ENCODE results near the gene FOXF2.

The FOXF2 gene

DNA sequence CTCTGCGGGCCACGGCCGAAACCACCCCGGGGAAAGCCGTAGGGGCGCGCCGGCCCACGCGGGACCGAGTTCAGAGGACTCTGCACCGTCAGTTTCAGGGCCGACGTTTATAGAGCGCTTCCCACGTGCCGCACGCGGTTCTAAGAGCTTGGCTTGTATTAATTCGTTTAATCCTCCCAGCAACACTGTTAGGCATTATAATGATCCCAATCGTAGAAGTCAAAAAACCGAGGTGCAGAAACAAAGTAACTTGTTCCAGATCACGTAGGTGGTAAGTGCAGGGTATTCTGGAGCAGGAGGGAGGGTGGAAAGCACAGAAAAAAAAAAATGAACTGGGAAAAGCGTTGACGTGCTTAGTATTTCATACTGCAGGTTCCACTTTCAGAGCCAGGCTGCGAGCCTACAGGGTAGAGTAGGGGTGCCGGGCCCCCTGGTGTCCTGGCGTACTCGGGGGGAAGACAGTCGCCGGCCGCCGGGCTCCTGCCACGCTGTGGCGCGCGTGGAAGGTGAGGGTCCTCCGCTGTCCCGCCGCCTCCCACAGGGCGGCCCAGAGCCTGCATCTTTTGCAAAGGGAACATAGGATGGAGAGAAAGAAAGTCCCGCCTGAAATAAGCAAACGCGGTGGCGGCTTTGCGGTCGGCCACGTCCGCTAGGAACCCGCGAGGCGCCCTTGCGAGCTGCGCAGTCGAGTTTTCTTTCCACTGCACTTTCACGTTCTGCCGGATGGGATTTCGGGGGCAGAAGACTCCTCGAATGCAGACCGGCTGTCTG lies 10.2 kb upstream of the FOXF2 start:
- DNase-seq: no peak

DNA sequence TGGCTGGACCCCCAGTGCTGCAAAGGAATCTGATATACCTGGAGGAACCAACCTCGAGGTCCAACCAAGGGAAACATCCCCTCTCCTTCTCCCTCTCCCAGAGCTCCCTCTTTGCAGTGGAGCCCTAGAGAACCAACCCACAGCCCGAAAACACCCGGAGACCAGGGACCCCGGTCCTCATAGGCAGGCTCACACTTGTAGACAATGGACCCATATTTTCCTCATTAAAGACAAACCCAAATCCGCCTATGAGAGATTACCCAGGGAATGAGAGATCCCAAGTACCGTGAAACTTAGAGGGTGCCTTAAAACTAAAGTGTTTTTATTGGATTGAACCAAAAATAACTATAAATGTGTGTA lies 9.6 kb upstream of the FOXF2 start:
- no peak for DNase-seq

DNA sequence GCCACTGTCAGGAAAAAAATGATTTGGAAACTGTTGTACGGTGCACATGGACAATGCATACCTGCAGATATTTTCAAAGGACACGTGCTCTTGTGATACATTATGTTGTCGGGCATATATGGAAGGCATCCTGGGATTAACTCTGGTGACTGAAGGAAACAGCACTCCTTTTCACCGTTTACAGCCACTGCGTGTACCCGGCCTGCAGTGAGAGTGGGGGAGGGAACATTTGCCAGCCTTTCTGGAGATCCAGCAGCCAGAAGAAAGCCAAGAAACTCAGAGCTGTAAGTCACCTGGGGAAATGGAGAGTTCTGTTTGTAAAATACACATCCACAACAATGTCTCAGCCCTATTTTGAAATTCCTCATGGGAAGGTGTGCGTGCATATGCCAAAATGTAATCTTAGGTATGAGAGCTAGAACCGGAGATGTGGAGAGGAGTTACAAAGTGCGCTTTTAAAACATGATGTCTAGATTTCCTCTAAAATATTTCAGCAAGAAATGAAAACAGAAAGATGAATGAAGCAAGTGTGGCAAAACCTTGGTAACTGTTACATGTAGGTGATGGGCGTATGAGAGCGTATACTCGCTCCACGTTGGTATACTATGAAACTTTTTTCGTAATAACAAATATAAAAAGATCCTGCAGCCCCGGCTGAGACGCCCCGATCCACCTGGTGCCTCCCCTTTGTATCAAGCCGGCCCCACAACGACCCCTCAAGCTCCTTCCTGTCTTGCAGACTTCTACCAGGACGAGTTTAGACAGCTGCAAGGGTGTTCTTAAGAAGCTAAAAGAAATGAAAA lies 8.6 kb upstream of the FOXF2 start:
- DNase-seq: no peak

DNA sequence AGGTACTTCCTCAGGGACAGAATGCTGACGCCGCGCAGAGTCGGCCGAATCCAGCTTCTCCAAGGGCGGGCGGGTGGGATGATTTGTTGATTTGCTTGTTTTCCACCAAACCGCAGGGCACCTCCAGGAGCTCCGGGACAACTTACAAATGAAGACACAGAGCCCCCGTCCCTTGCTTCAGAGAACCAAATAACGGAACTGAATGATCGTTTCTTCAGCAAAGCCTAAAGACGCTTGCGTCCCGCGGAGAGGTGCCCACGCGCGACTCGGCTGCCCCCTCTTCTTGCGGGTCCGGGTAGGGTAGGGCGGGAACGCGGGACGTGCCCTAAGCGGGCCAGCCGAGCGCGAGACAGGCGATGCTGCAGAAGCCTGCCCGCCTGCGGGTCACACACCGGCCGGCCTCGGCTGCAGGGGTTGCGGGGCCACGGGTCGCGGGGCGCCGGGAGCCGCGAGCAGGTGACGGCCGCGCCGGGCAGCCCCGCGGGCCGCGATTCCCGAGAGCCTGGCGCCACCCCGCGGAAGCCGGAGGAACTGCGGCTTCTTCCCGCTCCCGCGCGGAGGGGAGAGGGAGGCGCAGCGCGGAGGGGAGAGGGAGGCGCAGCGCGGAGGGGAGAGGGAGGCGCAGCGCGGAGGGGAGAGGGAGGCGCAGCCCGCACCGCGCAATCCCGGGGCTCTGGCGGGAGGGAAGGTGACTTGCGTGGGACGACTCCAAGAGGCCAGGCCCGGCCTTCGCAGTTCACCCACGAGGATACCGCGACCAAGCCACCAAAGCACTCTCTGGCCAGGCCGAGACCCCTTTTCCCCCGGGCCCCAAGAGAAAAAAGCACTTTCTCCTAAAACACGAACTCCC lies 7.7 kb upstream of the FOXF2 start:
- DNase-seq: no peak

DNA sequence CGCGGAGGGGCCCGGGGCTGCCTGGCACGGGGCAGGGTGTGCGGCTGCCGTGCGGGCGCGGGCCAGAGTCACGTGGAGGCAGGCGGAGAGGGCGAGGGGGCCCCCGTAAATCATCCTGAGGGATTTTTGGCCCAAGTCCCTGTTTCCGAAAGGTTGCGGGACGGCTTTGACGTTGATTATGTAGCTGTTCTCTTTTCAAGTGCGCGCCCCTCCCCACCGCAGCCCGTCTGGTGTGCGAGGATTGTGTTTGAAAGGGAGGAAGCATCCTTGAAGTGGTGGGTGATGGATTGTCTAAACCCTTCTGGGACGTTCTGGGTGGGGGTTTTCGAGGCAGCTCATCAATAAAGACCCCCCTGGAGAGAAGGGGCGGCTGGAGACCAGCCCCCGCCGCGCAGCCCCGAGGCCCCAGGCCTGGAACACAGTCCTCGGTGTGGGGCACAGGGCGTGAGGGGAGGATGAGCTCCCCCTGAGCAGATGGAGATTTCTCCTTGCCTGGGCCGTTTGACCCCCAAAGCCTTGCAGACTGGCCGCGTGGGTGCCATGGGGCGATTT lies 7.0 kb upstream of the FOXF2 start:
- no peak for DNase-seq

DNA sequence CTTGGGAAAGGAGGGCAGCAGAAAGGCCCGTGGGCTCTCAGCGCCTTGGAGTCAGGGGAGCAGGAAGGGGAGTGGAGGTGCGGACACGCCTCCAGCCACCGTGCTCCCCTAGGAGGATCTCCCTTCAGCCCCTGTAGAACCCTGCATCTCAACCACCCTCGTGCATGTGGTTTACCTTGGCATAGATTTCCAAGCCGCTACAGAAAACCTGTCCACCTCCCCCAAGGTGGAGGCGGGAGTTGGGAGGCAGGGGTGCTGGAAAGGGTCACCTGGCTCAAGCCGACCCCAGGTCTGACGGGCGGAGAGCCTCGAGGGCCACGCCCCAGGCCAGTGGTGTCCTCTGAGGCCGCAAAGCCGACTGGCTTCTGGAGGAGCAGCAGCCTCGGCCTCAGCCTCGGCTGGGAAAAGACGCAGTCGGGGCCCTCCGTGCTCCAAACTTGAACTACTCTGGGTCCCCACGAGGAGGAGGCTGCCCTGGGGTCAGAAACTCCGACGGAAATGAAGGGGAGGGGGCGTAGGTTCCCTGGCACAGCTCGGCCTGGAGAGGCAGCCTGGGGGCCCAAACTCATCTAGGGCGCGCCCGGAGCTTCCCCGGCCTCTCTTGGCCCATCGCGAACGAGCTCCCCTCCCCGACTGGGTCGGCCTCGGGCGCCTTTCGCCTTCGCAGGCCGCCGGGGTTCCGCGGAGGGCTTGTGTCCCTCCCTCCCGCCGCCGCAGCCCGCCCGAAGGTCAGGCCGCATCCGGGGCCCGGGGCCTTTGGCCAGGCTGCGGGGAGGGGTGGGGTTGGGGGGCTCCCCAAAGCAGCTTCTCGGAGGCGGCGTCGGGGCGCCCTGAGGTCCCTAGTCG lies 6.3 kb upstream of the FOXF2 start:
- no peak for DNase-seq

DNA sequence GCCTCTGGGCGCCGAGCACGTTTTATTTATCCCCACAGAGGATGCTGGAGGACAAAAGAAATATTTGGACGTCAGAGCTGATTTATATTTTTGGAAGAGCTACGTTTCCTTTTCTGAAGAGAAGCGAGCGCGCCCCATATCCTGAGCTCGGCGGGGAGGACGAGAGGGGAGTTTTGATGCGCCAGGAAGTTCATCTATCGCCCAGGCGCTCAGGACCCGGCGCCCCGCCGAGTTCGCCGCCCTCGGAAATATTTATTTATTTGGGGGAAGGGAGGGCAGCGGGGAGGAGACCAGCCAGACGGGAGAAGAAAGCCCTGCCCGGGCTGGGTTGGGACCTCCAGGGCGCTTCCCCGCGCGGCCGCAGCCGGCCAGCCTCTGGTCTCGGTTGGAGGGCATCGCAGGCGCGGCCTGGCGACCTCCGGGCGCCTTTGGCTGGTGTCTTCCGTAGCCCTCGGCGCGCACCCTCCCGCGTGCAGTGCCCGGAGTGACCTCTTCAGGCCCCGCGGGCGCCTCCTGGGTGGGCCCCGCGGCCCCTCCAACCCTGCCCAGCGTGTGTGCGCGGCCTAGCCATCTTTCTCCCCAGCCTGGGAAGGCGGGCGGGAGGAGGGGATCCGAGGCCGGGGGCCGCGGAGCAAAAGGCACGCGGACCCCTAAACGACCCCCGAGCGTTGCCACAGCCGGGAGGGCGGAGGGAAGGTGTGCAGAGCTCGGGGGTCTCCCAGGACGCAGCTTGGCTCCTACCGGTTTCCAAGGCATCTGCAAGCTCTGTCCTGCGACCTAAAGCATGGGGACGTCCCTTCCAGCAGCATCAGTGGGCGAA lies 5.4 kb upstream of the FOXF2 start:
- DNase-seq: no peak

DNA sequence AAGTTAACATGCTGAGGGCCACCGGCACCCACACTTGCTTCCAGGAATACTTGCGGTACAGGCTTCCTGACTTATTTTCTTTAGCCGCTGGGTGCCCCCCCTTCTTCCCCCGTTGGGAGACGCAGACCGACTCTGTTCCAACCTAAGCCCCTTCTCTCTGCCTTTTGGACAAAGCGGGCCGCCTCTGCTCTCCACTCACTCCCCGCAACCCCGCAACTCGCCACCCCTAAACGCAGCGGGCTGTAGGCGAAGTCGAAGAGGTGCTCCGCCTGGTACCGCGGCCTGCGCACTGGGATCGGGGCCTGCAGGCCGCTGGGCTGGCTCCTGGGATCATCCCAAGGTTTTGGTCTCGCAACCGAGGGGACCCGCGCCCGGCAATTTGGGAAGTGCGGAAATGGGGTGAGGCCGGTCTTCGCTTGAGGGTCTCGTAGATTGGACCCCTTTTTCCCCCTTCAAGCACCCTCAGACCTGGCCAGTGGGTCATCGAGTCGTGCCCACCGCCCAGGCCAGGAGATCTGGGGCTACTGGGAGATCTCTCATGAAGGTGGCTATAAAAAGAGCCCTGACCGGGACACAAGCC lies 4.7 kb upstream of the FOXF2 start:
- no peak for DNase-seq

DNA sequence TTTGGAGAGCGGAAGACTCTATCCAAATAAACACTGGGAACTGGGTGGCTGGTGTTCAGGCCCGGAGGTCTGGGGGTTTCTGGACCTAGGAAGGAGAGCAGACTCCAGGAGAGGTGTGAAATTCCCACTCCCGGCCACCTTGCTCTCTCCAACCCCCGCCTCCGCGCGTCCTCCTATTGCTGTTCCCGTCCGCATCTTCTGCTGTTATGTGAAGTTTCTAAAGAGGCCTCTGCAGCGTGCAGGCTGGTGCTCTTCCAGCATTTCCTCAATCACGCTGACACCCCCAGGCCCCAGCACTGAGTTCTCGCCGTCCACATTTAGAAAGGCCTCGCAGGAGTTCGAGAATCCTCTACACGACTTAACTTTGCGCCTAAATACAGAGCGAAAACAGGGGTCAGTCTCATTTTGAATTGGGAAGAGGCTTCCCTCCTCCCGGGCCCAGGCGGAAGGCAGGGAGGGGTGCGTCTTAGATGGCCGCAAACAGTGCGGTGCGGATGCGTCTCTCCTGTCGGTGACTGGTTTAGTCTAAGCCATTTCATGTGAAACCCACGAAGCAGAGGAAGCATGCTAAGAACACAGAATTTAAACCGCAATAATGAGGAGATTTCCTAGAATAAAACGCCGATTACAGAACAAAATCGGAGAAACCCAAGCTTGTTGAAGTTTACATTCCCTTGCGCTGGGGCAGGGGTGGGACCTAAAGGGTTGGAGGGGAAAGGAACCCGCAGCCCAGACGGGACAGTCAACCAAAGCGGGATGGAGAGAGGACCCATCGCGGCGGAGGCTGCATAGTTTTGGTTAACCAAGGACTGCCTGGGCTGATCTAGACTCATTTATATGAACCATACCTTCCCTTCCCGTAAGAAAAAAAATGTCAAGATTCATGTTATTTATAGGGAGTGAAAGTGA lies 4.0 kb upstream of the FOXF2 start:
- no peak for DNase-seq

DNA sequence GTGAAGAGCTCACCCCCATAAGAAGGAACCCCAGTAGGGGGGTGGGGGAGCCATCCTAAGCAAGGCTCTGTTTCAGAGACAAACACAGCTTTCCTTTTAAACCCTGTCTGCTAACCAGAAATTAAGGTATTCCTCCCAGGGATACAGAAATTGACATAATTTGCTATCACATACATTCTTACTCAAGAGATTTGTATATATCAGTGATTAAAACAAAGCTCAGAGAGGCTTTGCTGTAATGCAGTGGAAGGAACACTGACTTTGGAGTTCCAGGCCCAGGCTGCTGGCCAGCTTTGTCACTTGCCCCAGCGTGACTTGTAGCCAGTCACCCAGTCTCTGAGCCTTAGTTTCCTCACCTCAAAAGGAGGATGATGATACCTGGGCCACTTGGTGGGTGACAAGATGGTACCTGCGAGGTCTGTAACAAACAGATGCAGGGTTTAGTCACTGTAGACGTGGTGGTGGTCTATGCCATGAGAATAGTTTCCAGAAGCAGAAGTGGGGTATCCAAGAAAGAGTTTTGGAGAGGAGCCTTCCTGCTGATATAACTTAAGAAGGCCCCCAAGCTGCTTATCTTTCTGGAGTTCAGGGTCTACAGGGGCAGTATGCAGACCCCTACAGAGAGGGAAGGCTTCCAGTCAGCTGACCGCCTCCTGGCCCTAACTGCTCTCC lies 3.2 kb upstream of the FOXF2 start:
- DNase-seq: no peak

DNA sequence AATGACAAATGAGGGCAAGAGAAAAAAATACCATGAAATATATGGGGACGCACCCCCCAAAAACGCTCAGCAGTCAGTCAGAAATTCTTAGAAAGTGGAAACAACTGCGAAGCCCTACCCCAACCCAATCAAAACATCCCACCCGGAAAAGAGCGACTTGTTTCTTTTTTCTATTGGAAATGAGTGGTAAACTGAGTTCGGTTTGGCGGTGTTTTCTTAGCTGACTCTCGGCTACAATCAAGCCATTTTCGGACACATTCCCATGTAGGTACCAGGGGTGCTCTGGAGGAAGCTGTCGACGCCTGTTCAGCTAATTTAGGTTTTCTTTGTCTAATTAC lies 1.9 kb upstream of the FOXF2 start:
- DNase-seq: no peak

DNA sequence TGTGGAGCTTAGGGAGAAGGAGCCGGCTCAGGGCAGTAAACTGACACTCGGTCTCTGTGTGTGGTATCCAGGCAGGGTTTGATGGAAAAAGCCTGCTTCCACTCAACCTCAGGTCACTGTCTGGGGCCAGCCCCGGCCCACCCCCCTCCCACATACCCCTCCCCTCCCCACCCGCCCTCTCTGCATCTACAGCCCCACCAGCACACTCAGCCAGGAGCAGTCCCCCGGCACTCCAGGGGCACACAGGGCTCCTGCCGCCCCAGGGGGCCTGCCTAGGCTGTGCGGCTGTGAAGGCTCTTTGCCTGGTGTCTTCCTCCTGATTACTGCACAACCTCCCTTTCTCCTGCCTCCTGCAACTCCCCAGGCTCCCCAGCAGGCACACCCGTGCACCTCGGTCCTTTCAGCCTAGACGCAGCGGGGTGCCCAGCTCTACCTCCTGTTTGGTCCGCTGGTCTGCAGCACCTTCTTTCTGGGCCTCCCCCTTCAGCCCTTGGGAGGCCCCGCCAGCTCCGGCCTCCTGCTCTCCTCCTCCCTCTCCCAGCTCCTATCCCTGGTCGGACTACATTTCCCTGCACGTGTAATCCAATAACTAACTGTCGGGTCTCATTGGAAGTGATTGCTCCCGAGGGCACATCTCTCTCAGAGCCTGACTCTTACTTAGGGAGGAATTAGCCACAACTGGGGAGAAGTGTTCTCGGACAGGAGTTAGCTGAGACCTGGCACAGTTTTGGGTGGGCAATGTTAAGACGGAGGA lies 1.3 kb upstream of the FOXF2 start:
- DNase-seq: no peak

DNA sequence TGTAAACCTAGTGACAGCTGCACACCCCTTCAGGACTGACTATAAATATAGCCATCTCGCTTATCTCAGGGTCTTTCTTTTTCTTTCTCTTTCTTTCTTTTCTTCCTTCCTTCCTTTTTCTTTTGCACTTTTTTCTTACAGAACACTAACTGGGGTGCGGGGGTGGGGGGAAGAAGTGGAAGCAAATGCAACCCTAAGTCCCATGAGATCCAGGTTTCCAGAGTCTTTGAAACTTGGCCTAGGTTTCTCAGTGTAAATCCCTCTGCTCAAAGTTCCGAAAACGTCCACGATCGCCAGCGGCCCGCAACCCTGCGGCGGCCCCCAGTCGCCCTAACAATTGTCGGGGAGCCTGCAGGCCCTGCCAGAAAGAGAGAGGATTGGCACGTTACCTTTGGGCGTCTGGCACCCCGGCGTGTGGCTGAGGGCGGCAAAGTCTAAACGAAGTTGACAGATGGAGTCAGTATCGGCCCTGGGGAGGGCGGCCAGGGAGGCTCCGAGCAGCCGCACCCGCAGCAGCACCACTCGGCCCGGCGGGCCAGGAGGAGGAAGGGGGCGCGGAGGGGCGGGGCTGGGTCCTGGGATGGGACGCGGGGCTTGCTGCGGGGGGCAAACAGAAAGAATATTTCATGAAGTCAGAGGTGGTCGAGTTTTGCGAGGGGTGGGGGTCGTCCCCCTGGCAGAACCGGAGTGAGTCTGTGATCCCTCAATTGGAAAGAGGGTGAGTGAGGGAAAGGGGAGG lies 577 bp upstream of the FOXF2 start:
- DNase-seq: no peak

DNA sequence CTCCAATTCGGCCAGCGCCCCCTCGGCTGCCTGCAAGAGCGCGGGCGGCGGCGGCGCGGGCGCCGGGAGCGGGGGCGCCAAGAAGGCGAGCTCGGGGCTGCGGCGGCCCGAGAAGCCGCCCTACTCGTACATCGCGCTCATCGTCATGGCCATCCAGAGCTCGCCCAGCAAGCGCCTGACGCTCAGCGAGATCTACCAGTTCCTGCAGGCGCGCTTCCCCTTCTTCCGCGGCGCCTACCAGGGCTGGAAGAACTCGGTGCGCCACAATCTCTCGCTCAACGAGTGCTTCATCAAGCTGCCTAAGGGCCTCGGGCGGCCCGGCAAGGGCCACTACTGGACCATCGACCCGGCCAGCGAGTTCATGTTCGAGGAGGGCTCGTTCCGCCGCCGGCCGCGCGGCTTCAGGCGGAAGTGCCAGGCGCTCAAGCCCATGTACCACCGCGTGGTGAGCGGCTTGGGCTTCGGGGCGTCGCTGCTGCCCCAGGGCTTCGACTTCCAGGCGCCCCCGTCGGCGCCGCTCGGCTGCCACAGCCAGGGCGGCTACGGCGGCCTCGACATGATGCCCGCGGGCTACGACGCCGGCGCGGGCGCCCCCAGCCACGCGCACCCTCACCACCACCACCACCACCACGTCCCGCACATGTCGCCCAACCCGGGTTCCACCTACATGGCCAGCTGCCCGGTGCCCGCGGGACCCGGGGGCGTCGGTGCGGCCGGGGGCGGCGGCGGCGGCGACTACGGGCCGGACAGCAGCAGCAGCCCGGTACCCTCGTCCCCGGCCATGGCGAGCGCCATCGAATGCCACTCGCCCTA lies 963 bp downstream of the FOXF2 start:
- peak; percentile 5 for DNase-seq

DNA sequence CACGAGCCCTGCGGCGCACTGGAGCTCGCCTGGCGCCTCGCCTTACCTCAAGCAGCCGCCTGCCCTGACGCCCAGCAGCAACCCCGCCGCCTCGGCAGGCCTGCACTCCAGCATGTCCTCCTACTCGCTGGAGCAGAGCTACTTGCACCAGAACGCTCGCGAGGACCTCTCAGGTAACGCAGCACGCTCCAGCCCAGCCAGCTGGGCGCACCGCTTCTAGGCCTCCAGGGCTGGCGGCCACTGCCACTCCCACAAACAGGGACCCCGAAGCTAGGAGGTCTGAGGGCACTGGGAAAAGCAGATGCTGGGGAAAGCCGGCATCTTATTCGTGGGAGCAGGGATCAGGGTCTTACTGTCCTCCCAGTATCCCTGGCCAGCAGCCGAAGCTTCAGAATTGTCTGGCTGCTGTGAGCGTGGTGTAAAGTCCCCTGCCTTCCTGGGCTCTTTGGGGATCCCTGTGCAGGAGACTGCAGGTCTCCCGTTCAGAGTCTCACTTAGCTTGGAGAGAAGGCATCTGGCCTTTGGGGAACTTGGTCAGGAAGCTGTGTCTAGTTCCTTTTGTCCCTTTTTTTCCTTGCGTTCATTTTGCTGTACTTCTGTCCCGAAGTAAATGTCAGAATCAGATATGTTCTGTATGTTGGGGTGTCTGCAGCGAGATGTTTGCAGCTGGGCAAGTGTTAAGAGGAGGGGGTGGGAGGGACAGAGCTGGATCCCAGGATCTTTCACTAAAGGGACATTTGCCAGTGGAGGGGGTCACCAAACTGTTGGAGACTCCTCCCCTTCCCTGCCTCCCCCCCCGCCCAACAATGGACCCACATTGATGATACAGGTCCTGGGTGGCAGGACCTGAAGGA lies 1.8 kb downstream of the FOXF2 start:
- no peak for DNase-seq

DNA sequence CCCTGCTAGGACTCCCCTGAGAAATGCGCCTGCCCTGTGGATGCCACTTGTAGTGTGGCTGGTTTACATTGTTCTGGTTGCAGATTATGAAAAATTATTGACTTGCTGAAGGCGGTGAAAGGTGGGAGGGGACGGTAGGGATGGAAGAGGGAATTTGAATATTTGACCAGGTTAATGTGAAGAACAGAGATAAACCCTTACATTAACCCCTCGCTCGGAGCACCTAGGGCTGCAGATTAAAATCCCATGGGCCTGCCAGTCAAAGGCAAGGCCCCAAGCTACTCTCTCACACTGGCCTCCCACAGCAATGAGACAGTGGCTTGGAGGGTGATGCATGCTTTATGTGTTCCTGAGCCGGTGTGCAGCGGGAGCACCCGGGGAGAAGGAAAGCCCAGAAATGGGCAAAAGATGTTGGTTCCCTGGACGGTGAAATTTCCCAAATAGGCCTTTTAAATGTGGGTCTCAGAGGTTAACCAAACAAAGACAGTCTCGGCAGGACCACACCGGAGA lies 2.5 kb downstream of the FOXF2 start:
- DNase-seq: no peak

Data from NCI-H1092 treated with DMSO at 0.1 percent for 48 hours (cell line).